BJ (cell line): ENCODE results near the gene ITGAE. TPM values are rescaled to one million over a fixed set of nuclear protein-coding genes. Genes with fewer than 3 reads are reported as not detected.

Experiments used
- CTCF ChIA-PET: fragments of 350-600 bp; formaldehyde crosslinking; extraction: SDS; loops from one replicate; lab custom pipeline; 2021; ENCODE audit warnings: antibody characterized with exemption, inconsistent platforms; lab: Yijun Ruan, JAX
- POLR2A ChIA-PET: fragments of 300-600 bp; sonication (Branson Sonifier 250); formaldehyde crosslinking; extraction: SDS; loops from one replicate; lab custom pipeline; 2021; ENCODE audit warnings: antibody characterized with exemption; lab: Charles Lee
- DNase-seq: peaks from one replicate; pipeline ENCODE4 v3.0.0-alpha.2; 2011; ENCODE audit warnings: low read depth
- H3K27me3 ChIP-seq: 2 replicates; pipeline ENCODE4 v1.6.0; 2011; ENCODE audit warnings: low read length; ENCODE audit not compliant: control insufficient read depth, insufficient read depth
- H3K36me3 ChIP-seq: 2 replicates; pipeline ENCODE4 v1.5.1; 2011; ENCODE audit warnings: low read length; ENCODE audit not compliant: control insufficient read depth, insufficient read depth
- H3K4me3 ChIP-seq: 2 replicates; pipeline ENCODE4 v1.5.1; 2011; ENCODE audit warnings: low read depth, mild to moderate bottlenecking, control low read depth, low read length
- polyA plus RNA-seq: library from polyadenylated mRNA; depleted of rRNA; stranded (reverse); fragments of >200 nt; gene quantifications from 2 replicates; pipeline ENCODE4 v1.2.3, GENCODE V29; 2011
- TF ChIP-seq, protein P1 (sequence below): IDR thresholded peaks from 2 replicates; pipeline ENCODE4 v1.5.1; 2011; ENCODE audit warnings: low read depth, mild to moderate bottlenecking, control low read depth, inconsistent platforms, low read length, moderate library complexity; ENCODE audit not compliant: insufficient read depth

Gene ITGAE
- polyA plus RNA-seq, 1 experiment, result 69.9 TPM

DNA sequence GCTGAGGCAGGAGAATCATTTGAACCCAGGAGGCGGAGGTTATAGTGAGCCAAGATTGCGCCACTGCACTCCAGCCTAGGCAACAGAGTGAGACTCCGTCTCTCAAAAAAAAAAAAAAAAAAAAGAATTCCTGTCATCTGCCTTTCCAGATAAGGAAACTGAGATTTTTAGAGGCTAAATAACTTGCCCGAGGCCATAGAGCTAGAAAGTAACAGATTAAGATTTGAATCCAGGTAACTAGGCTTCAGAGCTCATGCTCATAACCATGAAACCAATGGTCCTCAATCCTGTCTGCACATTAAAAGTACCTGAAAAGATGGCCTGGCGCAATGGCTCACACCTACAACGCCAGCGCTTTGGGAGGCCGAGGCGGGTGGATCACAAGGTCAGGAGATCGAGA, 35.6 kb upstream of the ITGAE start:
- CTCF ChIA-PET, result interaction anchor here (0.8 to 4.9 kb wide), 4 partner anchors 9 to 99 kb away, joined by 3 to 25 read pairs (median 9); partner anchors contain the start of gene NCBP3
- no peak for DNase-seq
- no peaks in the 10 kb centered on the region for H3K27me3 ChIP-seq
- POLR2A ChIA-PET, result no interaction called here
- TF ChIP-seq, protein P1, sequence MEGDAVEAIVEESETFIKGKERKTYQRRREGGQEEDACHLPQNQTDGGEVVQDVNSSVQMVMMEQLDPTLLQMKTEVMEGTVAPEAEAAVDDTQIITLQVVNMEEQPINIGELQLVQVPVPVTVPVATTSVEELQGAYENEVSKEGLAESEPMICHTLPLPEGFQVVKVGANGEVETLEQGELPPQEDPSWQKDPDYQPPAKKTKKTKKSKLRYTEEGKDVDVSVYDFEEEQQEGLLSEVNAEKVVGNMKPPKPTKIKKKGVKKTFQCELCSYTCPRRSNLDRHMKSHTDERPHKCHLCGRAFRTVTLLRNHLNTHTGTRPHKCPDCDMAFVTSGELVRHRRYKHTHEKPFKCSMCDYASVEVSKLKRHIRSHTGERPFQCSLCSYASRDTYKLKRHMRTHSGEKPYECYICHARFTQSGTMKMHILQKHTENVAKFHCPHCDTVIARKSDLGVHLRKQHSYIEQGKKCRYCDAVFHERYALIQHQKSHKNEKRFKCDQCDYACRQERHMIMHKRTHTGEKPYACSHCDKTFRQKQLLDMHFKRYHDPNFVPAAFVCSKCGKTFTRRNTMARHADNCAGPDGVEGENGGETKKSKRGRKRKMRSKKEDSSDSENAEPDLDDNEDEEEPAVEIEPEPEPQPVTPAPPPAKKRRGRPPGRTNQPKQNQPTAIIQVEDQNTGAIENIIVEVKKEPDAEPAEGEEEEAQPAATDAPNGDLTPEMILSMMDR, result no peak
- H3K36me3 ChIP-seq, result peaks cover 14% of the 10 kb centered on the region
- H3K4me3 ChIP-seq, result no peak overlapping the region

DNA sequence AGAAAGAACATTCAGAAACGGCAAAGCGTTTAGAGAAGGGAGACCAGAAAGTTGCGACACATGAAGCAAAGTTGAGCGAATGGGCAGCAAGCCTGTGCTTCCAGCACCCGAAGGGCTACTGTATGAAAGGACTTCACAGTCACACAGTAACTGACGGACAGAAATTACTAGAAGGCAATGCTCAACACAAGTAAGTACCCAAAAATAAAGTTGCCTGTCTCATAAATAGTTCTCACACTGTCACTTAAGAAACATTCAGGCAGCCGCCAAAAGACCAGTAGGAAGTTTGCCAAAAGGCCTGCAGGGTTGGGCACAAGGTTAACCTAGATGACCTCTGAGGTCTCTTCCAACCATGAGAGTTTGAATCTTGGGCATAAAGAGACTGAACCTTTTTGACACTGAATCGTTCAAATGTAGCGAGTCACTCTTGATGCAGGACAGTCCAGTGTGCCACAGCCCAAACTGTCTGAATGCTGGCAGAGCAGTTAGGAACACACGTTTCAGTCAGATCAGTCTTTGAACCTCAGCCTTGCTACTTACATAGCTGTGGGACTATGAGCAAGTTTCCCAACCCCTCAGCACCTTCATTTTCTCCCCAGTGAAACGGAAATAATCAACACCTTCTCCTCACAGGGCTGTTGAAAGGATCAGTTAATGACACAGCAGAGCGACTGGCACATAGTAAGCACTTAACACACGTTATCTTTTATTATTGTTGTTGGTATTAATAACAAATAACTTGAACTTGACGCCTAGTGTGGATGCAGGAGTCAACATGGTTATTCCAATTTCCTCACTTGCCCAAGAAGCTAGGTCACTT, 34.6 kb upstream of the ITGAE start:
- no peak for DNase-seq
- POLR2A ChIA-PET, result no interaction called here
- no peaks in the 10 kb centered on the region for H3K27me3 ChIP-seq

DNA sequence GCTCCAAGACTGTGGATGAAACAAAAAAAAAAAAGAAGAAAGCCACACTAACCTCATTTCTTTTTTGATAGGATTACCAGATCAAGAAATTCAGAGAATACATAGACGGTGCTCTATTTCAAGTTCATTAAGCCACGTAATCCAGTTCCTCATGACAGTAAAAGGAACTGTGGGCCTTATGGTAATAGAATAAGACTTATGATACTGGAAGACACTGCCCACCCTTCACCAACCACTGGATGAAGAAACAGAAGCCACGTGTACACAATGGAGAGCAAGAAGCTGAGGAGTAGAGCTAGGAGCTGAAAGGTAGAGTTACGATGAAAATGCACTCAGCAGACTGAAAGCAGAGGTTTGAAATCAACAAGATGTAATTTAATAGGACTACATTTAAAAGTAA, 33.8 kb upstream of the ITGAE start:
- POLR2A ChIA-PET, result no interaction called here
- H3K36me3 ChIP-seq, result peaks cover 13% of the 10 kb centered on the region
- TF ChIP-seq, protein P1, result no peak
- H3K4me3 ChIP-seq, result no peak overlapping the region
- CTCF ChIA-PET, result interaction anchor here (4.9 kb wide), 1 partner anchor 8 kb away, joined by 25 read pairs; no protein-coding TSS in a partner anchor
- DNase-seq, result no peak
- no peaks in the 10 kb centered on the region for H3K27me3 ChIP-seq

More for the DNA sequence above, 34.6 kb upstream of the ITGAE start:
- peaks cover 14% of the 10 kb centered on the region for H3K36me3 ChIP-seq
- TF ChIP-seq, protein P1, result no peak
- no peak overlapping the region for H3K4me3 ChIP-seq
- CTCF ChIA-PET, result interaction anchor here (0.8 to 4.9 kb wide), 5 partner anchors 8 to 98 kb away, joined by 3 to 25 read pairs (median 4); partner anchors contain the start of gene NCBP3

DNA sequence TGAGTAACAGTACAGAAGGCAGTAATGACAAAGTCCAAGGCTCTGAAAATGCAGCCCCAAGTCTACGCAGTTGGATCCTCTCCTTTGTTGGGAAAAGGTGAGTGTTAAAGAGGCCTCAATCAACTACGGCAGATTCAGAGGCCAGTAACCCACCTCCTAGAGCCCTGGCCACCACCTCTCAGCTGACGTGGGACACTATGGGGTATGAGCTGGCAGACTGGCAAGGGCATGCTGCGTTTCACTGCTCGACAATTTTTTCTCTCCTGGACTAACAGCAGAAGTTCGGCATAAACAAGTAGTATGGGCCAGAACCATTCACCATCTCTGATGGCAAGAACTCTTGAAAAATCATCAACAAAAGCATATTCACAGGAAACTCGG, 27.9 kb upstream of the ITGAE start:
- Histone ChIP-seq H3K36me3 (peaks cover 4% of the 10 kb centered on the region), H3K27me3 (no peaks in the 10 kb centered on the region), H3K4me3 (no peak overlapping the region)
- TF ChIP-seq, protein P1, result no peak
- DNase-seq, result no peak
- POLR2A ChIA-PET, result no interaction called here
- CTCF ChIA-PET, result interaction anchor here (0.9 to 7.0 kb wide), 9 partner anchors 8 to 150 kb away, joined by 3 to 160 read pairs (median 13); partner anchors contain the start of gene NCBP3

DNA sequence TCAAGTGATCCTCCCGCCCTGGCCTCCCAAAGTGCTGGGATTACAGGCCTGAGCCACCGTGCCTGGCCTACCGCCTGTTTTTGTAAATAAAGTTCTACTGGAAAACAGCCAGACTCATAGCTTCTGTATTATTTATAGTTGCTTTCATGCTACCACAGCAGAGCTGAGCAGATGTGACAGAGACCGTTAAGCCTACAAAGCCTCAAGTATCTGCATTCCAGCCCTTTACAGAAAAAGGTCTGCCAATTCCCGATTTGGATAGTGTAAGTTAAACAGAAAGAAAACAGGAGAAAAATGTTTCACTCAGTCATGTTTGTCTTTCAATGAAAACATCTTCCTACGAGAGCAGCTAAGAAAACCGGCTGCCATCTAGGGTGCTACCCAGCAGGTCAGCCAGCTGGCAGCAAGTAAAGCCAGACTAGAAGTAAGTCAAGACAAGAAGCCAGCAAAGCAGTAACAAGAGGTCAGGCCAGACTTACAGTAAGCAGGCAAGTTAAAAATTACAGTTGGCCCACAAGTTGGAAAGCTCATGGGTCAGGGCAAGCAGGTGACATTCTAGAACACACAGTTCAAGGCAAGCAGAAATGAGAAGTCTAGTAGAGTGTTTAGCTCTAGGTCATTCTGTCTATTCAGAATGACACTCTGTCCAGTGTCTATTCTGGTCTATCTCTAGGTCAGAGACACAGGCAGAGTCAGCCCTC, 27.3 kb upstream of the ITGAE start:
- H3K4me3 ChIP-seq, result no peak overlapping the region
- no peak for DNase-seq
- ChIA-PET CTCF (interaction anchor here (0.6 to 7.0 kb wide), 13 partner anchors 9 to 126 kb away, joined by 3 to 160 read pairs (median 7); partner anchors contain the start of gene NCBP3), POLR2A (no interaction called here)
- TF ChIP-seq, protein P1, result no peak
- H3K36me3 ChIP-seq, result peaks cover 4% of the 10 kb centered on the region
- H3K27me3 ChIP-seq, result no peaks in the 10 kb centered on the region
